LNCAP (cell line): ENCODE data around the gene PLEKHM3.

Experiments used
- TF ChIP-seq, protein P1 (sequence below): fragments of 450-650 bp; IDR thresholded peaks from 2 replicates; pipeline ENCODE4 v1.5.1; 2017; ENCODE audit warnings: mild to moderate bottlenecking

PLEKHM3 gene, protein sequence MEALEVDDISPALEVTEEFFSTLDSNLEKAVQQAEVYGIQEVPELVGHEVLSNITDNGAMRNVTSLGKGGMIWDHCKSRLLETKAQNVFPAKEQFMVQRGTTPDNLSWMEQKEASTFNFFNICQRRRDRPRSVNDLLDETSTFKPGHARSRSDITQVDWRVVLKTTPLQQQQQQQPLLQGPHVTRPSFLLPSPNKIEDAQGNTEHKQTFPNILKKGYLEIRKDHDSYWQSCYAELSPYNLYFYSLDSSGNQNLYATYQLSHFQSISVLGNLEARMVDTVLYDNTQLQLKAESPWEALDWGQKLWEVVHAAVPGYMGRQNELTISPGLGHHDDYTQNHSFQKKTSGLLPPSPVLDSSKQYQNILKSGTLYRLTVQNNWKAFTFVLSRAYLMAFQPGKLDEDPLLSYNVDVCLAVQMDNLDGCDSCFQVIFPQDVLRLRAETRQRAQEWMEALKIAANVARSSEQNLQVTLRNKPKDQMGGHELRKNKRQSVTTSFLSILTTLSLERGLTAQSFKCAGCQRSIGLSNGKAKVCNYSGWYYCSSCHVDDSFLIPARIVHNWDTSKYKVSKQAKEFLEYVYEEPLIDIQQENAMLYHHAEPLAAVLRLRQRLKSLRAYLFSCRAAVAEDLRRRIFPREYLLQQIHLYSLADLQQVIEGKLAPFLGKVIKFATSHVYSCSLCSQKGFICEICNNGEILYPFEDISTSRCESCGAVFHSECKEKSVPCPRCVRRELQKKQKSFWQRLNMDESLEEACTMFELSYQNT

DNA sequence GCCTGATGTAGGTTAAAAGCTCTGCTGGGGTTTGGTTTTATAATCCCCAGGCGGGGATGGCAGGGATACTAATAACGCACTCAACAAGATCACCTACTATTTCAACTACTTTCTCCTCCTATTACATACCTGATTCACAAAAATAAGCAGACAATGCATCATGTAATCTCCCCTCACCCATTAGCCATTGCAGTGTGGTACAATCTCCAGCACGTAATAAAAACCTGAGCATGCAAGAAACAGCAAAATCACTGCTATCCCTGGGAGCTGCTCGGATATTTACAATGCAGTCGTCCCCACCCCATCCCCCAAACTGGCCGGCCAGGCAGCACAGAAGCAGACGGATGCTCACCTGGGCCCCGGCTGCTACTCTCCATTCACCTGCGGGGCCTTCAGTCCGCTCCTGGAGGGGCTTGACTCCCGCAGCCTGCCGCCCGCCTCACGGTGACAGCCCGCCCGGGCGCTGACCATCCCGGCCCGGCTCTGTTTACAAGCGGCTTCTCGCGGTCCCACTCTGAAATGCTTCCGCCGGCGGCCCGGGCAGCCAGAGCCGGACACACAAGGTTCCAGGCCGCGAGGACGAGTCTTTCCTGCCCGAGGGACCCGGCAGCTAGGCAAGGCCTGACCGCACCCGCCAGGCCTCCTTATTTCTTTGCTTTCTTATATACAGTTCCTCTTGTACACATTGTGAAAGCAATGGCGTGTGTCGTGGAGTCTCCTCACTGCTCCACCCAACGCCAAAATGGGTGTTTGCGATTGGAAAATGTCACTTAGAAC is at the start of gene PLEKHM3:
Gene PLEKHM3, minus strand, starts transcription at position 491 of the 777 bp plus-strand sequence. CDS start 23,888 bp downstream, outside the sequence.
- TF ChIP-seq, protein P1, sequence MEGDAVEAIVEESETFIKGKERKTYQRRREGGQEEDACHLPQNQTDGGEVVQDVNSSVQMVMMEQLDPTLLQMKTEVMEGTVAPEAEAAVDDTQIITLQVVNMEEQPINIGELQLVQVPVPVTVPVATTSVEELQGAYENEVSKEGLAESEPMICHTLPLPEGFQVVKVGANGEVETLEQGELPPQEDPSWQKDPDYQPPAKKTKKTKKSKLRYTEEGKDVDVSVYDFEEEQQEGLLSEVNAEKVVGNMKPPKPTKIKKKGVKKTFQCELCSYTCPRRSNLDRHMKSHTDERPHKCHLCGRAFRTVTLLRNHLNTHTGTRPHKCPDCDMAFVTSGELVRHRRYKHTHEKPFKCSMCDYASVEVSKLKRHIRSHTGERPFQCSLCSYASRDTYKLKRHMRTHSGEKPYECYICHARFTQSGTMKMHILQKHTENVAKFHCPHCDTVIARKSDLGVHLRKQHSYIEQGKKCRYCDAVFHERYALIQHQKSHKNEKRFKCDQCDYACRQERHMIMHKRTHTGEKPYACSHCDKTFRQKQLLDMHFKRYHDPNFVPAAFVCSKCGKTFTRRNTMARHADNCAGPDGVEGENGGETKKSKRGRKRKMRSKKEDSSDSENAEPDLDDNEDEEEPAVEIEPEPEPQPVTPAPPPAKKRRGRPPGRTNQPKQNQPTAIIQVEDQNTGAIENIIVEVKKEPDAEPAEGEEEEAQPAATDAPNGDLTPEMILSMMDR, result no peak

DNA sequence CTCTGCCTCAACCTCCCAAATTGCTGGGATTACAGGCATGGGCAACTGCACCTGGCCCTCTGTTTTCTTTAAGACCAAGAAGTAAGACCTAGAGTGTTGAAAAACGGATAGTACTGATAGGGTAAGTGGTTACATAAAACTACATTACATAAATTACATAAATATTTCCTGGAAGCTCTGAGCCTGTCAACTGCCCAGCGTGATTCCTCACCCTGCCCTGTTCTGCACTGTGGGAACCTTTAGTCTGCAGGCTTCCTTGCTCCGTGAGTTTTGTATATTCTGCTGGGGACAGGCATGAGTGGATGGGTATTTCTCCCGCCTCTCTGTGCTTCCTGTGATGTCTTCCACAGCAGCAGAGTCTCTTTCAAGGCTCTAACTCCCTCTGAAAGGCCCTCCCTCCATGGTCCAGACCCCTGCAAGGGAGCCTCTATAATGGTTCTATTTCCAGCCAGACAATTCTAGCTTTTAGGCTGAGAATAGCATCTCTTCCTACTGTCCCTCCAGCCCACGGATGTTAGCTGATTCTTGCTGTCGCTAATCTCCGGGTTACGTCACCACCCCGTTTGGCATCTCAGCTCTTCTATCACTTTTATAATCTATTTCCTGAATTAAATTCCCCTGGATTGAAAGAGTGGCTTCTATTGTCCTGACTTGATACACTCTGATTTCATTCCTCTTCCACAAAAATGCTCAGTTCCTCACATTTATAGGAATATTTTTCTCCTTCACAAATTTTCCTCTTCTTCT is 49.5 kb upstream of the PLEKHM3 start:
- TF ChIP-seq, protein P1, result no peak

DNA sequence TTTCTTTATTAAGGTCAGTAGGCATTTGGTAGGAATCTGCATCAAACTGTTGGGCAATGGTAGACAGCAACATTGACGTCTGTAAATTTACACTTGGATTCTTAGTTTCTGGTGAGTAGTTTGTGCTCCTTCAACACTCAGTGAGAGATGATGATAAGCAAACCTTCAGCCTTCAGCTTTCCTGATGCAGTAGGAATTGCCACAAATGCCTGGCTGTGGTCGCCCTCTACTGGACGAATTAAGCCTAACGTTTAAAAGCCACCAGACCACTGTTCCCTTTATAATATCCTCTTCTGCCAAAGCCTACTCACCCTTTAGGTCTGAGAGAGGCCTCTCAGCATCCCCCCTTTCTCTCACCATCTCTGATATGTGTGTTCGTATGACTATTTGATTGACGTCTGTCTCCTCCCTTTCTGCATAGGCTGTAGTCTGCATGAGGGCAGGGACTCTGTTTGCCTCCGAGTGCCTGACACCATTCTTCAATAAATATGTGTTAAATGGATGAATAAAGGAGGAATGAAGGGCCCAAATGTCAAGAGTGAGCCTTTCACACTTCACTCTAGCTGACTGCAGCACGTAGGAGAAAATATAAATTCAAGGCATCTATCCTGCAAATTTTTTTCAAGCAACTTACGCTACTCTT is 47.0 kb upstream of the PLEKHM3 start:
- TF ChIP-seq, protein P1, result peak; percentile 77

DNA sequence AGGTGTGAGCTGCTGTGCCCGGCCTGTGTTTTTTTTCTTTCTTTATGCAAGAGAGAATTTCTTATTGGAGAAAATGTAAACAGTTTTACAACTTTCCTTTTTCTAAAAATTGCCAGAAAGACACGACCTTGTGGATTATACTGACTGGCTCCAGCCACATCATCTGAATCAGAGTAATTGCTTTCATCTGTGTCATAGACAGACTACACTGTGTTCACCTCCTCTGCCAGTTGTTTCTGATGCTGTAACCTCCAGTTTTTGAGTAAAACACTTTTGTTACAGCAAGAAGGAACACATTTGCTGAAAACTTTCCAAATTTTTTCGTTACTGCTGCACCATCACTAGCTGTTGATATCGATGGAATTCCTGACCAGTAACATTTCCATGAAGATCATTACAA is 43.9 kb upstream of the PLEKHM3 start:
- TF ChIP-seq, protein P1, result no peak

DNA sequence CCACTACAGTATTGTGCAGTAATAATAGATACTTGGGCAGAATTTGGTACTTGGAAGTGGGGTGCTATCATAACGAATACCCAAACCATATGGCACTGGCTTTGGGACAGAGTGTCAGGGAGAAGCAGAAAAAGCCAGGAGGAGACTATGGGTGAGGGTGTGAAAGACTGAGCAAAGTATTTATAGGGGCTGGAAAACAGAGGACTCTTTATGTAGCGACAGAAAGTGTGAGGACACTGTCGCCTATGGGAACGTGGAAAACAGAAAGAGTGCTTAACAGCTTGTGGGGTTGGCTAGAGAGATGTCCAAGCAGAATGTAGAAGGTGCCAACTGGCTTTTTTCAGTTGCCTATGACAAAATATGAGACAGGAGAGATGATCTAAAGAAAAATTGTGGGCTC is 40.7 kb upstream of the PLEKHM3 start:
- TF ChIP-seq, protein P1, result no peak

DNA sequence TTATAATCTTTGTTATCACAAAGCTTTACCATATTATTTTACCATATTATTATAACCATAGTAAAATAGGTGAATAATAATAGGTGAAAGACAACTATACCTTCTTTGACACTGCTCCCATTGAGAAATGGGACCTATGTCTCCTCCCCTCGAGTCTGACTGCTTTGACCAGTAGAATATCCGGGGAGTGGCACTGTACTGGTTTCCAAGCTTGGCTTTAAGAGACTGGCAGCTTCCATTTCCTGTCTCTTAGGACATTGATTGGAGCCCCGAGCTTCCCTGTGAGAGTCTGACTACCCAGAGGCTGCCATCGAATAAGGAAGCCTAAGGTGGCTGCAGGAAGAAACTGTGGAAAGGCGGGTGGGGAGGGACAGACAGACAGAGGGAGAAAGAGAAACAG is 40.1 kb upstream of the PLEKHM3 start:
- TF ChIP-seq, protein P1, result no peak
